ENCODE measurements around the gene LRP2BP. TPM values are rescaled to one million over a fixed set of nuclear protein-coding genes. Genes with fewer than 3 reads are reported as not detected.
"Not testable (repeated sequence)": the region's sequence is repeated elsewhere in the genome, so short reads cannot be mapped to it uniquely, and the experiment has no call there.

LRP2BP gene
- total RNA-seq, 2 donors from 2014 or later = 0.68 to 1.7 TPM

DNA sequence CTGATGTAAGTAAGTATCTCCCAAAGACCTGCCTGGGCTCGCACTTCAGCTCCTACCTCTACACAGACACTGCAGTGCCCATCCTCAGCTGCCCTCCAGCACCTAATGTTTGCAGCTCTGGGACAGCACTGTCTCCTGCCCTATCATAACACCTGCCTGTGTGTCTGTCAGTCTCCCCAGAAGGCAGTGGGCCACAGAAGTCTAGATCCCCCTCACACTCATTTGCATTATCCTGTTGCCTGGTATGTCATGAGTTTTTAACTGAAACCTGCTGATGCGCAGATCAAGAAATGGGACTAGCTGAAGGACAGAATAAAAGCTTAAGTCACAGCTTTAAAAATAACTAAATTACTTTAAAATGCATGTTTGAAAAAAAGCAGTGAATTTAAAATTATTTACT, 43.0 kb downstream of the LRP2BP start:
- Mint-ChIP-seq H3K36me3 (peaks cover 7 to 15% of the 10 kb centered on the region in 2 donors), H3K9me3 (no peaks in the 10 kb centered on the region), H3K27ac (peak overlapping the region in 1 of 2 donors; percentile 78)
- DNase-seq (ENCODE audit: low spot score in 2 of 2) (no peak), ATAC-seq (no peak)

DNA sequence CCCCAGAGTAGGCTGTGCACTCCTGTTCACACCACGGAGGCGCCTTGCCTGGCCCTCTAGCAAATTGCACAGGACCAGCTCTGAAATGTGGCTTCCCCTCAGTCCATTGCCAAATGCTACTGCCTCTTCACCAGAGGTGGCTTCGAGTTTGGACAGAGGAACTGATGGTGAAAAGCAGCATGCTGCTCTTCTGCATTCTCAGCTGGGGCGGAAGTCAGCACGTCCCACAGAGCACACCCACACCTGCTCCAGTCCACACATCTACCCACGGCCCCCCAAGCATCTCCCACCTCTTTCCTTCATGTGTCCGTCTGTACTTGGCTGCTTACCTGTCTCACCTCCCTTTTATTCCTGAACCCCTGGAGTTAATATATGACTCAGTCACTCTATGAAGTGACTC, 43.5 kb downstream of the LRP2BP start:
- Mint-ChIP-seq H3K36me3 (peaks cover 7 to 15% of the 10 kb centered on the region in 2 donors), H3K9me3 (no peaks in the 10 kb centered on the region), H3K27ac (peak overlapping the region in 1 of 2 donors; percentile 78)
- DNase-seq (ENCODE audit: low spot score in 2 of 2) = no peak
- ATAC-seq = no peak

- peaks cover 12 to 20% of the 10 kb centered on the region in 2 donors for H3K36me3 Mint-ChIP-seq
- no peaks in the 10 kb centered on the region for H3K9me3 Mint-ChIP-seq
- no peak for DNase-seq (ENCODE audit: low spot score in 2 of 2)
- no peak overlapping the region for H3K27ac Mint-ChIP-seq
- no peak for ATAC-seq
Observed at GRCh38 chr4:185351691-185352090, 44.0 kb downstream of the LRP2BP start.

- no peak overlapping the region for H3K27ac Mint-ChIP-seq
- DNase-seq (ENCODE audit: low spot score in 2 of 2) (no peak), ATAC-seq (no peak)
- H3K36me3 Mint-ChIP-seq = peaks cover 17 to 26% of the 10 kb centered on the region in 2 donors
- H3K9me3 Mint-ChIP-seq = no peaks in the 10 kb centered on the region
Observed at GRCh38 chr4:185346975-185347601, 48.6 kb downstream of the LRP2BP start.

GRCh38 chr4:185344743-185345538, 50.8 kb downstream of the LRP2BP start:
- Mint-ChIP-seq H3K36me3 (peaks cover 19% of the 10 kb centered on the region in 2 donors), H3K27ac (peak overlapping the region; percentile 74 to 83), H3K9me3 (no peaks in the 10 kb centered on the region)
- ATAC-seq (peak; percentile 60 to 61), DNase-seq (ENCODE audit: low spot score in 2 of 2) (no peak)

GRCh38 chr4:185343726-185344581, 51.8 kb downstream of the LRP2BP start:
- ATAC-seq = peak; percentile 6 to 63
- H3K36me3 Mint-ChIP-seq = peaks cover 17 to 26% of the 10 kb centered on the region in 2 donors
- peak overlapping the region; percentile 74 to 83 for H3K27ac Mint-ChIP-seq
- no peak for DNase-seq (ENCODE audit: low spot score in 2 of 2)
- H3K9me3 Mint-ChIP-seq = no peaks in the 10 kb centered on the region

GRCh38 chr4:185341841-185342240, 53.9 kb downstream of the LRP2BP start:
- no peaks in the 10 kb centered on the region for H3K9me3 Mint-ChIP-seq
- H3K27ac Mint-ChIP-seq = peak overlapping the region in 1 of 2 donors; percentile 4
- ATAC-seq (peak; percentile 37 to 59), DNase-seq (ENCODE audit: low spot score in 2 of 2) (no peak)
- H3K36me3 Mint-ChIP-seq = peaks cover 8 to 25% of the 10 kb centered on the region in 2 donors

DNA sequence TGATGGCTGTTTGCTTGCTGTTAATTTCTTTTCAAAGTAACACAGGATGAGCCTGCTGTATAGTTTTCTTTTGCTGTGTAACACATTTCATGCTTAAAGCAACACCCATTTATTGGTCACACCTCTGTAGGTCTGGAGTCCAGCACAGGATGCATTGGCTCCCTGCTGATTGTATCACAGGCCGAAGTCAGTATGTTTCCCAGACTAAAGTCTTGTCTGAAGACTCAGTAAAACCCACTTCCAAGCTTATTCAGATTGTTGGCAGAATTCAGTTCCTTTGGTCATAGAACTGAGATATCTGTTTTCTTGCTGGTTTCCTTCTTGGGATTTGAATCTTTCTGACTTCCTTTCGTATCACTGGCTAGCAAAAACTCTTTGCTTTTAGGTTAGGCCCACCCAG, 54.3 kb downstream of the LRP2BP start:
- DNase-seq (ENCODE audit: low spot score in 2 of 2) (no peak), ATAC-seq (no peak)
- Mint-ChIP-seq H3K36me3 (peaks cover 6 to 26% of the 10 kb centered on the region in 2 donors), H3K9me3 (no peaks in the 10 kb centered on the region), H3K27ac (no peak overlapping the region)

- H3K9me3 Mint-ChIP-seq = no peaks in the 10 kb centered on the region
- peaks cover 6 to 28% of the 10 kb centered on the region in 2 donors for H3K36me3 Mint-ChIP-seq
- no peak overlapping the region for H3K27ac Mint-ChIP-seq
- no peak for DNase-seq (ENCODE audit: low spot score in 2 of 2)
- no peak for ATAC-seq
Observed at GRCh38 chr4:185339941-185340340, 55.8 kb downstream of the LRP2BP start.

DNA sequence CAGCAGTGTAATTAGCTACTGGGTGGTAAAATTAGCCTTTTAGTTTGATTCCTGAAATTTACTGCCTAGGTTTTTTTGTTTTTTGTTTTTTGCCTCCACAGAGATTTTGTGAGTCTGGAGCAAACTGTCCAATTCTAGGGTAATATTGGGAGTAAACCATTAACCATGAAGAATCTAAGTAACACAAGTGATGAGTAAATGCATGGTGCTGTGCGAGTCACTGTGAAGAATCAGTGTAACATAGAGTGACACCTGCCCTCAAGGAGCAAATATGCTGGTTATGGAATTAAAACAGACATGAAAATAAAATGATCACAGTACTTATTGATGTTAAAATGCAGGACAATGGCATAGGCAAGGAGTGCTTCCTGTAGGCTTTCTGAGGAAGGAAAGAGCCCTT, 60.1 kb downstream of the LRP2BP start:
- no peak for DNase-seq (ENCODE audit: low spot score in 2 of 2)
- Mint-ChIP-seq H3K27ac (no peak overlapping the region), H3K36me3 (peaks cover 0 to 22% of the 10 kb centered on the region in 2 donors), H3K9me3 (no peaks in the 10 kb centered on the region)
- ATAC-seq = no peak

DNA sequence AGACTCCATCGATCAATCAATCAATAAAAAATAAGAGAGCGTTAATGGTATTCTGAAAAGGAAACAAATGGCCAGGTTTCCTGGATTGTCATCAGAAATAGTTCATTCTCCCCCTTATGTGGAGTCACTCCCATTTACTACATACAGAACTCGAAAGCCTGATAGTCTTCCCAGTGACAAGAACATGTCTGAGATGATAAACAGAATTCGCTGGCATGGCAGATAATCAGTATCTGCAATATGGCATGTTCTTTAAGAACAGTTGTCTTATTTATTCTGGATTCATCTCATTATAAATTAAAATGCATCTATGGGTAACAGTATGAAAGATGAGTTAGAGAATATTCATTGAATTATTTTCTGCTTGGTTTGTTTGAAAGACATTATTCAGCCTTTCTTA, 61.4 kb downstream of the LRP2BP start:
- peaks cover 0 to 2% of the 10 kb centered on the region in 2 donors for H3K9me3 Mint-ChIP-seq
- no peak for DNase-seq (ENCODE audit: low spot score in 2 of 2)
- H3K27ac Mint-ChIP-seq = no peak overlapping the region
- ATAC-seq = no peak
- H3K36me3 Mint-ChIP-seq = peaks cover 2 to 28% of the 10 kb centered on the region in 2 donors

GRCh38 chr4:185332575-185333464, 62.9 kb downstream of the LRP2BP start:
- Mint-ChIP-seq H3K9me3 (peaks cover 0 to 7% of the 10 kb centered on the region in 2 donors), H3K27ac (no peak overlapping the region), H3K36me3 (peaks cover 9 to 32% of the 10 kb centered on the region in 2 donors)
- DNase-seq (ENCODE audit: low spot score in 2 of 2) = no peak
- peak in 1 of 2 donors; percentile 44 for ATAC-seq

DNA sequence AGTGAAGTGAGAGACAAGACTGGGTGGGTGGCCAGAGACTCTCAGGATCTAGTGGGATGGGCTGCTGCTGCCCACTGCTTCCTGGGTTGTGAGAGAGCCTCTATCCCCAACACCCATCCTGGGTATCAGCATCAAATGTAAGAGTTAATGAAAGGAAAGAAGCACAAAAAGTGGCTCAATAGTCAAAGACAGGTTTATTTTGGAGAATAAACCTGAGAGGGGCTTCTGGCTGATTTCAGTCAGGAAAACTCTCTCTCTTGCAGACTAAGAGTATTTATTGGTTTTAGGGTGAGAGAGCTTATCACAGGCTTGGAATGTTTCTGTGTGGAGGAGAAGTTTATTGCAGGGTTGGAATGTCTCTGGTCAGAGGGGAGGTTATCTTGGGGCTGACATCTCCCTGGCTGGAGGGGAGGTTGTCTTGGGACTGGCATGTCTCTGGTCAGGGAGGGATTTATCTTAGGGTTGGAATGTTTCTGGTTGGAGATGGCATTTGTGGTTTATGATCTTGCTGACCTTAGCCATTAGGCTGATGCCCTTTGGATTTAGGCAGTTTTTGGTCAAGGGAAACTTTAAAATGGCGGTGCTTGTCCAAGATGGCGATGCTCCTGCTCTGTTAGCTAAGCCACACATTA, 65.7 kb downstream of the LRP2BP start:
- H3K9me3 Mint-ChIP-seq; ATAC-seq; DNase-seq (ENCODE audit: low spot score in 2 of 2): not testable (repeated sequence)
- peaks cover 9 to 25% of the 10 kb centered on the region in 2 donors for H3K36me3 Mint-ChIP-seq
- H3K27ac Mint-ChIP-seq = peak overlapping the region in 1 of 2 donors; percentile 84

- H3K27ac Mint-ChIP-seq = no peak overlapping the region
- ATAC-seq (no peak), DNase-seq (ENCODE audit: low spot score in 2 of 2) (no peak)
- peaks cover 9 to 25% of the 10 kb centered on the region in 2 donors for H3K36me3 Mint-ChIP-seq
- H3K9me3 Mint-ChIP-seq = peaks cover 0 to 7% of the 10 kb centered on the region in 2 donors
Observed at GRCh38 chr4:185328586-185328985, 67.1 kb downstream of the LRP2BP start.

- not testable (repeated sequence) for H3K9me3 Mint-ChIP-seq; ATAC-seq; DNase-seq (ENCODE audit: low spot score in 2 of 2); H3K27ac Mint-ChIP-seq
- H3K36me3 Mint-ChIP-seq = peaks cover 9 to 25% of the 10 kb centered on the region in 2 donors
Observed at GRCh38 chr4:185325721-185326120, 70.0 kb downstream of the LRP2BP start.

Measured in activated naive CD4-positive, alpha-beta T cell treated with anti-CD3 and anti-CD28 coated beads, Interleukin-2, amount 50 U/mL, for 72 hours (primary cell).